Neutrophil (primary cell): ENCODE measurements around the gene CDC42.

ENCODE experiments used
- H3K27ac ChIP-seq: fragments of 200-600 bp; sonication (generic); 2 replicates; pipeline ENCODE4 v1.5.1; 2016; ENCODE audit warnings: mild to moderate bottlenecking, moderate library complexity
- H3K27me3 ChIP-seq: fragments of 200-600 bp; sonication (generic); 2 replicates; pipeline ENCODE4 v1.6.0; 2016; ENCODE audit warnings: mild to moderate bottlenecking
- H3K36me3 ChIP-seq: fragments of 200-600 bp; sonication (generic); 2 replicates; pipeline ENCODE4 v1.5.1; 2017
- H3K4me1 ChIP-seq, 2 experiments: fragments of 200-600 bp in 1 of 2; sonication (generic) in 1 of 2; 1 replicate in 1 of 2; 2 replicates in 1 of 2; pipeline versions ENCODE4 v1.5.1 to v1.6.1; 2013 to 2016; ENCODE audit warnings: low read depth in 1 of 2, low read length in 1 of 2, mild to moderate bottlenecking in 1 of 2, moderate library complexity in 1 of 2; ENCODE audit not compliant: control insufficient read depth in 1 of 2, insufficient read depth in 1 of 2
- H3K4me3 ChIP-seq, 2 experiments: fragments of 200-600 bp in 1 of 2; sonication (generic) in 1 of 2; 1 replicate in 1 of 2; 2 replicates in 1 of 2; pipeline ENCODE4 v1.5.1; 2013 to 2016; ENCODE audit warnings: low read depth in 1 of 2, low read length in 1 of 2, mild to moderate bottlenecking in 1 of 2, moderate library complexity in 1 of 2
- H3K9me3 ChIP-seq: fragments of 200-600 bp; sonication (generic); 2 replicates; pipeline ENCODE4 v1.5.1; 2016
- TF ChIP-seq, protein P1 (sequence below): fragments of 200-600 bp; sonication (generic); IDR thresholded peaks from 2 replicates; pipeline ENCODE4 v1.5.1; 2016; ENCODE audit warnings: antibody characterized with exemption

The CDC42 gene

DNA sequence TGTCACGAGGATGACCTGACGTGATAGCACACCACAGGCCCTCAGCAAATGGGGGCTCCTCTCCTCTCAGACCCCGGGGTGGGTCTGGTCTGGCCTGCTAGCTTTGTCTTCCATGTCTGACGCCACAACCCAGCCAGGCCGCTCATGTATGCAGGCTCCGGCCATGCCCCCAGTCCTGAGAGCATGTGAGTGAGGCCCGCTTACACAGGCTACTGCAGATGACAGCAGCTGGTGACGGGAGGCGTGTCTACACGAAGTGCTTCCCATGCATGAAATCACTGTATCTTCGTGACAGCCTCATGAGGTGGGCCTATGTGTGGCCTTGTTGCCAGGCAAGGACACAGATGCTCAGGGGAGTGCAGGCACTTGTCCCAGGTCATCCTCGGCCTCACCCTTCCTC is 74.0 kb downstream of the CDC42 start:
- Histone ChIP-seq H3K27me3 (no peaks in the 10 kb centered on the region), H3K4me1 (peaks cover 7% of the 10 kb centered on the region in 2 experiments), H3K4me3 (no peak overlapping the region), H3K36me3 (peaks cover 5% of the 10 kb centered on the region), H3K9me3 (no peaks in the 10 kb centered on the region), H3K27ac (no peak overlapping the region)
- TF ChIP-seq, protein P1, sequence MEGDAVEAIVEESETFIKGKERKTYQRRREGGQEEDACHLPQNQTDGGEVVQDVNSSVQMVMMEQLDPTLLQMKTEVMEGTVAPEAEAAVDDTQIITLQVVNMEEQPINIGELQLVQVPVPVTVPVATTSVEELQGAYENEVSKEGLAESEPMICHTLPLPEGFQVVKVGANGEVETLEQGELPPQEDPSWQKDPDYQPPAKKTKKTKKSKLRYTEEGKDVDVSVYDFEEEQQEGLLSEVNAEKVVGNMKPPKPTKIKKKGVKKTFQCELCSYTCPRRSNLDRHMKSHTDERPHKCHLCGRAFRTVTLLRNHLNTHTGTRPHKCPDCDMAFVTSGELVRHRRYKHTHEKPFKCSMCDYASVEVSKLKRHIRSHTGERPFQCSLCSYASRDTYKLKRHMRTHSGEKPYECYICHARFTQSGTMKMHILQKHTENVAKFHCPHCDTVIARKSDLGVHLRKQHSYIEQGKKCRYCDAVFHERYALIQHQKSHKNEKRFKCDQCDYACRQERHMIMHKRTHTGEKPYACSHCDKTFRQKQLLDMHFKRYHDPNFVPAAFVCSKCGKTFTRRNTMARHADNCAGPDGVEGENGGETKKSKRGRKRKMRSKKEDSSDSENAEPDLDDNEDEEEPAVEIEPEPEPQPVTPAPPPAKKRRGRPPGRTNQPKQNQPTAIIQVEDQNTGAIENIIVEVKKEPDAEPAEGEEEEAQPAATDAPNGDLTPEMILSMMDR, result no peak

DNA sequence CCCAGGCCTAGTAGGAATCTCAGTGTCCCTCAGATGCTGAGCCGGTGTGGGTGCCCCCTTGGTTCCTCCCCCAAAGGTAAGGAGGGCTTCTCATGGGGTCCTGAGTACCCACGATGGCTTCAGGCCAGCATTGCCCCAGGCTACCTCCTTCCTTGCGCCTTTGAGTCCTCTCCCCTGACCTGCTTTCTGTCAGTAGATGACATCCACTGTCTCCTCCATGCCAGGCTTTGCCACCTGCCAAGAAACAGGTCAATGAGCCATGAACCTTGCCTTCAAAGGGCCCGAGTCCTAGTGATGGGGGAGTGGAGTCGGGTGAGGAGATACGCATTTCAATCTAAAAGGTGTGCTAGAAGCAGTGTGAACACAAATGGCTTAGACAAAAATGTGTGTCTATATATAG is 74.7 kb downstream of the CDC42 start:
- Histone ChIP-seq H3K9me3 (no peaks in the 10 kb centered on the region), H3K4me1 (peaks cover 7% of the 10 kb centered on the region in 2 experiments), H3K27me3 (no peaks in the 10 kb centered on the region), H3K4me3 (no peak overlapping the region), H3K27ac (no peak overlapping the region), H3K36me3 (no peaks in the 10 kb centered on the region)
- TF ChIP-seq, protein P1, result no peak

DNA sequence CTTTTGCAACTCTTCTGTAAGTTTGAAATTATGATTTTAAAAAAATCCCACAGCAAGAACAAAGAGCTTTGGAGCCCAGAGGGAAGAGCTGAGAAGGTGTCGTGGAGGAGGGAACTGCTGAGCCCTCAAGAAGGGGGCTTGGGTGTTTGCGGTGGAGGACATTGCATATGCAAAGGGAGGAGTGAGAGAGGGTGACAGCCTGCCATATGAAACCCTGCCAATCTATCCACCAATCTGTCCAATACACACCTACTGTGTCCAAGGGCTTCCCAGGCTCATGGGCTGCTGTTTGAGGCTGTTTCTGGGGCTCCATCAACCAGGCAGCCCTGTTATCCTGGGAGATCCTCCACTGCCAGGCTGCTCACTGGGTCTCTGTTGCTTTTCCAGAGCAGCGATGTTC is 75.2 kb downstream of the CDC42 start:
- TF ChIP-seq, protein P1, result no peak
- Histone ChIP-seq H3K4me3 (no peak overlapping the region), H3K27me3 (no peaks in the 10 kb centered on the region), H3K27ac (no peak overlapping the region), H3K9me3 (no peaks in the 10 kb centered on the region), H3K4me1 (peaks cover 7% of the 10 kb centered on the region in 2 experiments), H3K36me3 (no peaks in the 10 kb centered on the region)

DNA sequence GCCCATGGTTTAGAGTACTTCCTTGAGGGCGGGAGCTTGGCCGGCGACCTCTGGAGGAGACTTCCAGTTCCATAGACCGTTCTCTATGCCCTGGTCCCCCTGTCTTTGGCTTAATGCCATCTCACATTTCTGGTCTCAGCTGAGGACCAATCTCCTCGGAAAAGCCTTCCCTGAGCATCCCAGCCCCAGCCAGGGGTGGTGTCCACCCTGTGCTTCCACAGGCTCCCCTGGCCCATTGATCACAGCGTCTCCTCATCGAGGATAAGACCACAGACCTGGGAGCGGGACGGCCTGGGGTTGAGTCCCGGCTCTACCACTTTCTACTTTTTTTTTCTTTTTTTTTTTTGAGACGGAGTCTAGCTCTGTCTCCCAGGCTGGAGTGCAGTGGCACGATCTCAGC is 75.9 kb downstream of the CDC42 start:
- Histone ChIP-seq H3K4me1 (peaks cover 7% of the 10 kb centered on the region in 2 experiments), H3K4me3 (no peak overlapping the region)
- TF ChIP-seq, protein P1, result no peak

DNA sequence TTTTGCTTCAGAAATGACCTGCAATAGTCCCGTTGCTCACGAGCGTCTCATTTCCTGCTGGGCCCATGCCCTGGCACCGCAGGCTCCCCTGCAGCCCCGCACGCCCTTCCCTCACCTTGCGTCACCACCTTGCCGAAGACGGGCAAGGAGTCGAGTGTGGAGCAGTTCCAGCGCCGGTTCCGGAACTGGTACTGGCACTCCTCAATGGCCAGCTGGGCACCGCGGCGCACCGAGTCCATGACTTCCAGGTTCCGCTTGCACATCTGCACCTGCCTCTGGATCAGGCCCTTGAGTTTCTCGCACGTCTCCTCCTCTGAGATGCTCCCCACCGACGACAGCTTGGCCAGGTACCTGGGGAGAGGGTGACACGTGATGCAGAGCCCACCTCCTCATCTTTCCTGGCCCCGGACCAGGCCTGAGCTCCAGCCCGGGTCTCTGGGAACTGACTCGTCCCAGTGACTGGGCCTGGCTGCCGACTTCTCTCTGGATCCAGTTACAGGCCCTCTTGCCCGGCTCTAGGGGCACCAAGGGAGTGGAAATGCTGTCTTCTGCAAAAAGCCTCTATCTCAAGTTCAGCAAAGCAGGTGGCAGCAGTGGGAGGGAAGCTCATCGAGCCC is 77.1 kb downstream of the CDC42 start:
- Histone ChIP-seq H3K4me1 (peaks cover 7% of the 10 kb centered on the region in 2 experiments), H3K4me3 (no peak overlapping the region), H3K27ac (no peak overlapping the region), H3K36me3 (no peaks in the 10 kb centered on the region), H3K27me3 (peaks cover 17% of the 10 kb centered on the region), H3K9me3 (no peaks in the 10 kb centered on the region)
- TF ChIP-seq, protein P1, result no peak

More for the DNA sequence above, 75.9 kb downstream of the CDC42 start:
- peaks cover 5% of the 10 kb centered on the region for H3K27me3 ChIP-seq
- H3K27ac ChIP-seq, result no peak overlapping the region
- no peaks in the 10 kb centered on the region for H3K9me3 ChIP-seq
- no peaks in the 10 kb centered on the region for H3K36me3 ChIP-seq
